ENCODE data around the gene MPP1. TPM values are rescaled to one million over a fixed set of nuclear protein-coding genes. Genes with fewer than 3 reads are reported as not detected.

MPP1 gene
- total RNA-seq, 4 donors from 2014 or later: 11.3 to 19.9 (median 15.9) TPM

- in situ Hi-C loops (cut with MboI; ENCODE audit: low sequenced_read_pairs in 4 of 4): no loop called here
- H3K27ac ChIP-seq: peak overlapping the region in 1 of 4 donors; percentile 2
- ATAC-seq: no peak
Observed at GRCh38 chrX:154799556-154800348, 5.5 kb downstream of the MPP1 start.

GRCh38 chrX:154797006-154797405 is 8.3 kb downstream of the MPP1 start:
- Histone ChIP-seq H3K27ac (no peak overlapping the region), H3K27me3 (no peaks in the 10 kb centered on the region), H3K4me1 (peaks cover 0 to 7% of the 10 kb centered on the region in 2 donors), H3K36me3 (no peaks in the 10 kb centered on the region), H3K4me3 (no peak overlapping the region), H3K9me3 (no peaks in the 10 kb centered on the region)
- intact Hi-C loops (cut with DNase I; ENCODE audit: low total_unique reads): no loop called here
- ATAC-seq: no peak
- no peak for DNase-seq
- in situ Hi-C loops (cut with MboI; ENCODE audit: low sequenced_read_pairs in 4 of 4): no loop called here
- no peak for TF ChIP-seq CTCF (IDR thresholded peaks at IDR 0.05 in 4 of 5, conservative IDR thresholded peaks at IDR 0.05 in 1 of 5)
- no peak for TF ChIP-seq POLR2A (IDR thresholded peaks at IDR 0.05)

More at GRCh38 chrX:154799556-154800348, 5.5 kb downstream of the MPP1 start:
- no peaks in the 10 kb centered on the region for H3K27me3 ChIP-seq
- peaks cover 0 to 15% of the 10 kb centered on the region in 2 donors for H3K4me1 ChIP-seq
- H3K36me3 ChIP-seq: no peaks in the 10 kb centered on the region
- DNase-seq: no peak
- TF ChIP-seq CTCF (IDR thresholded peaks at IDR 0.05 in 4 of 5, conservative IDR thresholded peaks at IDR 0.05 in 1 of 5) (no peak), POLR2A (IDR thresholded peaks at IDR 0.05) (no peak)
- no peak overlapping the region for H3K4me3 ChIP-seq
- intact Hi-C loops (cut with DNase I; ENCODE audit: low total_unique reads): loop anchor here (10.0 kb wide), 1 partner anchor 815 kb away; the partner anchor contains the start of genes SPRY3 and TMLHE
- H3K9me3 ChIP-seq: no peaks in the 10 kb centered on the region

- no peak overlapping the region for H3K4me3 ChIP-seq
- no peaks in the 10 kb centered on the region for H3K36me3 ChIP-seq
- no peak for ATAC-seq
- no peak for DNase-seq
- H3K9me3 ChIP-seq: no peaks in the 10 kb centered on the region
- in situ Hi-C loops (cut with MboI; ENCODE audit: low sequenced_read_pairs in 4 of 4) (no loop called here), intact Hi-C loops (cut with DNase I; ENCODE audit: low total_unique reads) (no loop called here)
- no peak overlapping the region for H3K27ac ChIP-seq
- H3K27me3 ChIP-seq: no peaks in the 10 kb centered on the region
- TF ChIP-seq POLR2A (IDR thresholded peaks at IDR 0.05) (no peak), CTCF (IDR thresholded peaks at IDR 0.05 in 4 of 5, conservative IDR thresholded peaks at IDR 0.05 in 1 of 5) (no peak)
- peaks cover 0 to 2% of the 10 kb centered on the region in 2 donors for H3K4me1 ChIP-seq
Observed at GRCh38 chrX:154795016-154795415, 10.3 kb downstream of the MPP1 start.

GRCh38 chrX:154793084-154793795 is 12.0 kb downstream of the MPP1 start:
- Histone ChIP-seq H3K4me3 (no peak overlapping the region), H3K9me3 (no peaks in the 10 kb centered on the region), H3K4me1 (no peaks in the 10 kb centered on the region), H3K27ac (no peak overlapping the region), H3K36me3 (no peaks in the 10 kb centered on the region), H3K27me3 (no peaks in the 10 kb centered on the region)
- in situ Hi-C loops (cut with MboI; ENCODE audit: low sequenced_read_pairs in 4 of 4): no loop called here
- no peak for TF ChIP-seq CTCF (IDR thresholded peaks at IDR 0.05 in 4 of 5, conservative IDR thresholded peaks at IDR 0.05 in 1 of 5)
- TF ChIP-seq POLR2A (IDR thresholded peaks at IDR 0.05): no peak
- intact Hi-C loops (cut with DNase I; ENCODE audit: low total_unique reads): no loop called here
- ATAC-seq (no peak), DNase-seq (no peak)
